ENCODE results near the gene KATNAL2.

KATNAL2 gene

GRCh38 chr18:47054369-47054768 lies 137.0 kb downstream of the KATNAL2 start:
- H3K4me3 ChIP-seq (ENCODE audit: low read length) = no peak overlapping the region
- DNase-seq (ENCODE audit: low read depth) = no peak
- no peak for TF ChIP-seq CTCF (conservative IDR thresholded peaks at IDR 0.05; ENCODE audit: low read depth, low read length)

- no peak for DNase-seq (ENCODE audit: low read depth)
- H3K4me3 ChIP-seq (ENCODE audit: low read length) = no peak overlapping the region
- TF ChIP-seq CTCF (conservative IDR thresholded peaks at IDR 0.05; ENCODE audit: low read depth, low read length) = no peak
Measured at GRCh38 chr18:47062471-47062870, 145.1 kb downstream of the KATNAL2 start.

GRCh38 chr18:47063096-47063495 lies 145.7 kb downstream of the KATNAL2 start:
- no peak for DNase-seq (ENCODE audit: low read depth)
- TF ChIP-seq CTCF (conservative IDR thresholded peaks at IDR 0.05; ENCODE audit: low read depth, low read length) = no peak
- H3K4me3 ChIP-seq (ENCODE audit: low read length) = no peak overlapping the region

- no peak for TF ChIP-seq CTCF (conservative IDR thresholded peaks at IDR 0.05; ENCODE audit: low read depth, low read length)
- no peak for DNase-seq (ENCODE audit: low read depth)
- no peak overlapping the region for H3K4me3 ChIP-seq (ENCODE audit: low read length)
Measured at GRCh38 chr18:47067648-47068047, 150.2 kb downstream of the KATNAL2 start.

GRCh38 chr18:47075098-47075883 lies 157.9 kb downstream of the KATNAL2 start:
- no peak overlapping the region for H3K4me3 ChIP-seq (ENCODE audit: low read length)
- TF ChIP-seq CTCF (conservative IDR thresholded peaks at IDR 0.05; ENCODE audit: low read depth, low read length) = no peak
- DNase-seq (ENCODE audit: low read depth) = no peak

GRCh38 chr18:47077111-47077510 lies 159.7 kb downstream of the KATNAL2 start:
- TF ChIP-seq CTCF (conservative IDR thresholded peaks at IDR 0.05; ENCODE audit: low read depth, low read length) = no peak
- DNase-seq (ENCODE audit: low read depth) = no peak
- H3K4me3 ChIP-seq (ENCODE audit: low read length) = no peak overlapping the region

GRCh38 chr18:47080872-47081271 lies 163.5 kb downstream of the KATNAL2 start:
- no peak overlapping the region for H3K4me3 ChIP-seq (ENCODE audit: low read length)
- no peak for DNase-seq (ENCODE audit: low read depth)
- no peak for TF ChIP-seq CTCF (conservative IDR thresholded peaks at IDR 0.05; ENCODE audit: low read depth, low read length)
